T-helper 1 cell (primary cell): Measurements from ENCODE around the gene OGA.

Experiments used
- DNase-seq, 5 donors: peaks; one replicate each; pipeline ENCODE4 v3.0.0-alpha.2; 2012 to 2020

OGA gene

DNA sequence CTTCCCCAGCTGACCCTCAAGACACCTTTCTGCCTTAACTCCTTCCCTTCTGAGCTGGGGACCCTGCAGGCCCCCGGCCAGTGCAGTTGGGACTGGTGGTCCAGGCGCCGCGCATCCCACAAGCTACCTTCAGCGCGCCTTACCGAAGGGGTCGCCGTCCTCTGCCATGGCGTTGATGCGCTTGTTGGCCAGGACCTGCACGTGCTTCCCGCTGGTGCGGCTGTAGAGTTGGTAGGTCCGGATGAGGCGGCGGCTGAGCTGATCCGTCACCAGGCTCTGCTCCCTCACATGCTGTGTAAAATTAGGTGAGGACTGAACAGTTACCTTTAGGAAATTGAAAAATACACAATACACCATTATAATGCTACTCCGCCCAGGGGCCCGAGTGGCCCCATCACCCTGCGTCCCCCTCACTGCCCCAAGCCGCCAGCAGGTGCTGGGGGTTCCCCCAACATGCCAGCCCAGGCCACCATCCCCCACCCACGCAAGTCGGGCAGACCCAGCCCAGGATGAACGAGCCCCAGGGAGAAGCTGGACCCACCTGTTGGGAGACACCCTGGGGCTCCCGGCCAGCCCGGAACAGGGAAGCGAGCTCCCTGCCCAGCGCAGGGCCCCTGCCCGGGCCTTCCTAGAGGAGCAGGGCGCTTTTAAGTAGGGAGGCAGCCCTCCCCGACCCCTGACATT lies 43.5 kb downstream of the OGA start:
- DNase-seq, result no peak

DNA sequence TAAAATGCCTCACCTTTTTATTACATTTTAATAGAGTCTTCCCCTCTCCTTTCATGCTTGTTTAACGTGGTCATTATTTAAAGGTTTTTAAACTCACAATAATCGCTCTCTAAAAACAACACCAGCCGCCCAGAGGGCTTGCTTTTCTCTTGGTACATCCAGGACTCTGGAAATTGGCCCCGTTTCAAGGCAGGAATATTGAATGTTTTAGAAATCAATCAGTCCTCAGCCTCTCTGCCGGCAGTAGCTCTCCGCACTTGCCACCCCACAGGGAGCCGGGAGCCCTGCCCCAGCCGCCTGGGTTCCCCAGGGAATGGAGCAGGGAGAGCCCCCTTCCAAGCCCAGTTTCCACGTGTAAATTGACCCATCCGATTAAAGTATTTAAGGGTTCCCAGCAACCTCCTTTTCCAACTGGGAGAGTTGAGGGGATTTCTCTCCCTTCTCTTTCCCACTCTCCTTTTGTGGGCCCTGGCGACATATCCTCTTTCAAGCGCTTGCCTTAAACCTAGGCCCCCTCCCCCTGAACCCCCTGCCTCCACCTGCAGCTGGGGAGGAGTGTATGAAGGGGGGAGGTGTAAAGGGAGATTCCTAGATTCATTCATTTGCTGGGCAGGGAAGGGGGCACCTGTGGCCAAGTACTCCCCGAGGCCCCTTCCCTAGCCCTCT lies 44.2 kb downstream of the OGA start:
- no peak for DNase-seq

DNA sequence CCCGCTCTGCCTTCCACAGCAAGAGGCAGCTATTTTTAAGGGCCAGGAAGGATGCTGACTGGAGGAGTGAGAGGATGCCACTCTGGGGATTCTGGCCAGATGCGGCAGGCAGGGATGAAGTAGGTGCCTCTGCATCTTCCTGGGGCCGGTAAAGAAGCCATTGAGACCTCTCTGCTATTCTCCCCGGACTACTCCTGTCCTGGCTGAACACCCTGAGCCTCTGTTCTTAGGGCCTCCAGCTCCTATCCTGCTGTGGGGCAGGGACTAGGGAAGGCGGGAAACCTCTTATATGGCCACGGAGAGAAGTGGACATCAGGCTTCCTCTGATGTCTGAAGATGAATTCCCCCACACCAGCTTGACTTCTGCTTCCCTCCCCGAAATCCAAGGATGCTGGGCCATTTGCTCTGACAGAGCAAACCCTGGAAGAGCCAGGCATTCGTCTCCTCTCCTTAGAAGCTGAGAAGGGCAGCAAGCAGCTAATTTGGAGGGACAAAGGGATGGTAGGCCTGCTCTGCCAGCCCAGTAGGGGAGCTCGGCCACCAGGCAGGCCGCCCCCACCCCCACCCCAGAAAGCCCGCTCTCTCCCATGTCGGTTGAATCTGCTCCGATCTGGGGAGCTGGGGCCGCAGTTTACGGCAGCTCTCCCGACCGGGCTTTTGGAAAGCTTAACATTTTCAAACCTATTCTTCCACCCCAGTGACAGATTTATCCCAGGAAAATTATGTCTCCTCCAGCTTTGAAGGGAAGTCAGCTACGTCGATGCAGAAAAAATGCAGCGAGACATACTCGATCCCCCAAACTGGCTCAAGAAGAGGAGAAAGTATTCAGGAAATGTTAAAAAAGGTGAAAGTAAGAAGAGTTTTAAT lies 45.1 kb downstream of the OGA start:
- no peak for DNase-seq

DNA sequence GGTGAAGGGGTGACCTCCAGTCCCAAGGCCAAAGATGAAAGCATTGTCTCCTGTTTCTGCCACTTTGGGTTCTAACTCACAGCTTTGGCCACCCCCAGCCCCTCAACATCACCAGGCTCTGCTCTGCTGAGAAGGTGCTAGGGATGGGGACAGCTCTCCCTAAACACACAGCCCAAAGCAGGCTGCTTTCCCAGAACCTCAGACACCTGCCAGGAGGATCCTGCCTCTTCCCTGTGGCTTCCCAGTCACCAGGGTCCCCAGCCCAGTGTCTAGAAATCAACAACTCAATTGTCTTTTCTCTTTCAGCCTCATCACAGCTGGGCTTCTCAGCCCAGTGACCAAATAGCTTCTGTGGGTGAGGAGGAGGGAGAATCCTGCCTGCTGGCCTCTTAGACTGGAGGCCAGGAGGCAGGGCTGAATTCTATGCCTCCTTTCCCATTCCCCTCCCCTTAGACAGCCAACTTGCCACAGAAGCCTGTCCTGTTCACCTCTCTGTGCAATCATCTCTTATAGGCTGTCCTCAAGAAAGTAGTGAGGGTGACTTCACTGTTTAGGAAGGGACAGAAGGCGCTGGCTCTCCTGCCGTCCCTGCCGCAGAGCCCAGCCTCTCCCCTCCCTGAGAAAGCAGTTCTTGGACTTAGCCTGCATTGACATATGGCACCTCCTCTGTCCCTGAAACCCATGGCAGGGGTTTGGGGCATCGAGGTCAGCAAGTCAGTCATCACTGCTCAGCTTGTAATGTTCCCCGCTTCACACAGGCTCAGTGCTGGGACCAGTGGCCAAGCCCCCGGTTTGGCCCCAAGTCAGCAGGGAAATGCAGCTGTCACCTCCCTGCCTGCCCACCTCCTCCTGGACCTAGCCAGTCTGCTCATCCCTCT lies 46.0 kb downstream of the OGA start:
- no peak for DNase-seq

DNA sequence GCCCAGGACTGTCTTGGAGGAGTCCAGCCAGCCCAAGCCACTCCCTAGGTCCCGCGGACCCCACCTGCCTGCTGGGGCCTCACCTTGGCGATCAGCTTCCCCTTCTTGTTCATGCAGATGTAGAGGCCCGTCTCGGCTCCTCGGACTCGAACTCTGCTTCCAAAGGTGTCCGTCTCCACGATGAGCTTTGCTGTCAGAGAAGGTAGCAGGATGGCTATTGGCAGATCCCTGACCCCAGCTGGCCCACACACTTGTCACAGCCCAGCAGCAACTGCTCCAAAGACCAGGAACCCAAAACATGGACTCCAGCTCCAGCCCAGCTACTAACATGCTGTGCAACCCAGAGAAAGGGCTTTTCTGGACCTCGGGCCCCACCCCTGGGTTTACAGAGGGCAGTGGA lies 46.9 kb downstream of the OGA start:
- DNase-seq, result no peak

DNA sequence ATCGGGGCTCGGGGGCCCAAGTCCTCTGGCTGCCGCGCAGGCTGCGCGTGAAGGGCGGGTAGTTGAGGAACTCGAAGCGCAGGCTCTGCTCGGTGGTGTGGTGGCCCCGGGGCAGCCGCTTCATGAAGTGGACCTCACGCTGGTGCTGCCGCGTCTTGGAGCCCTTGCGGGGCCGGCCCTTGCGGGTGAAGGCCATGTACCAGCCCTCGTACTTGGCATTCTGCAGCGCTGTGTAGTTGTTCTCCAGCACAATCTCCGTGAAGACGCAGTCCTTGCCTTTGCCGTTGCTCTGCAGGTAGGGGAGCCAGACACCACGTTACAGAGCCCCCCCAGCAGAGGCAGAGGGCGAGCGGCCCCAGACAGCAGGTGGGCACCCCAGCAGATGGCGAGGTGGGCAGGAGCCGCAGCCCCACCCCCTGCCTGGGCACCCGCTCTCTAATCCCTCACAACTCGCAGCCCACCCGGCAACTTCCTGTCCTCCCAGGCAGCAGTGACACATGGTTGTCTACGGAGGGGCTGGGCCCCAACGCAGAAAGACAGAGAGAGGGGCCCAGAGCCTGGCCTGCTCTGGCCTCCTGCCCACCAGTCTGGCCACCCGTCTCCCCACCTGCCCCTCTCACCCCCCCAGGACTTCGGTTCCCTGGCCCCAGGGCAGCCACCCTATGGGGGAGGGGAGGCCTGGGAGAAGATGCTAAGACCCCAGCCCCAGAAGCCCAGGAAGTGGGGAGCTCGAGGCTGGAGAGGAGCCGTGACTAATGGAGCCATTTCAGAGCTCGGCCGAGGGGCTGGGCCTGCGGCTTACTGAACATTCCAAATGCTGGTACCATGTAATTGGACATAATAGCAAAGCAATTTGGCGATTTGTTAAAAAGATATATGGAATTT lies 47.7 kb downstream of the OGA start:
- DNase-seq, result no peak

DNA sequence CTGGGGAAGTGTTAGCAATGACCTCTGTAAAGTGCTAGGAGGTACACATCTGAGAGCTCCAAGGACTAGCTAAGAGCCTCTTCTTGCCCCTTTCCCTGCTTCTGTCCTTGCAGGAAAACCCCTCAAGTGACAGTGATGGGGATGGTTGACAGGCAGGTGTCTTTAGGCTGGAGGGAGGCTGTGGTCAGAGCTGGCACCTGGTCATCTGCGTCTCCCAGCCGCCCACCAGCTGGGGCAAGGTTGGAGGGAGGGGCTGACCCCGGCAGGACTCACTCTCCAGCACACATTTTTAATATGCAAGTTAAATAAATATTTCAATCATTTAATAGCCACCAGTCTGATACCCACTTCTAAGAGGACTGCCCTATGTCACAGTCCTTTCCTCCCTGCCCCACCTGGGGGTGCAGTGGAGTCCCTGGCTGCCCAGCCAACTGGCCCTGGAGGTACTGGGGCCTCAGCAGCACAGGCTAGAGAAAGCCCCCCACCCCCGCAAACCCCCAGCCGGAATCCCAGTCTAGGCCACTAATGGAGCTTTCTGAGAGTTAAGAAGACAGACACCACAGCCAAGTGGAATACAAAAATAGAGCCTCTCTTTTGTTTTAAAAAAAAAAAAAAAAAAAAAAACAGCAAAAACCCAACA lies 48.6 kb downstream of the OGA start:
- no peak for DNase-seq

DNA sequence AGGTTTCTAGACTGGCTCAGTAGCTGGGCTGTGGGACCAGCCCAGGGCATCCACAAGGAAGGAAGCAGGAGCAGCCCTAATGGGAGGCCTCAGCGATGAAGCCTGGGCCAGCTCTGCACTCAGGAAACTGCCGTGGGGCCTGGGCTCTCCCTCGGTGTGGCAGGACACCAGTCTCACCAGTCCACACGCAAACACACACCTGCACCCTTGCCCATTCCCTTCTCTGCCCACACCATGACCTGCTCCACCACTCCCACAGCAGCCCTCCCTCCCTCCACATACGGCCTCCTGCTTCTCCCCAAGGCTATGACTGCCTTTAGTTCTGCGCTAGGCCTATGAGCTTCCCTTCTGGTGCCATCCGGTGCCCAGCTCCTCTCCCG lies 49.5 kb downstream of the OGA start:
- DNase-seq, result no peak

DNA sequence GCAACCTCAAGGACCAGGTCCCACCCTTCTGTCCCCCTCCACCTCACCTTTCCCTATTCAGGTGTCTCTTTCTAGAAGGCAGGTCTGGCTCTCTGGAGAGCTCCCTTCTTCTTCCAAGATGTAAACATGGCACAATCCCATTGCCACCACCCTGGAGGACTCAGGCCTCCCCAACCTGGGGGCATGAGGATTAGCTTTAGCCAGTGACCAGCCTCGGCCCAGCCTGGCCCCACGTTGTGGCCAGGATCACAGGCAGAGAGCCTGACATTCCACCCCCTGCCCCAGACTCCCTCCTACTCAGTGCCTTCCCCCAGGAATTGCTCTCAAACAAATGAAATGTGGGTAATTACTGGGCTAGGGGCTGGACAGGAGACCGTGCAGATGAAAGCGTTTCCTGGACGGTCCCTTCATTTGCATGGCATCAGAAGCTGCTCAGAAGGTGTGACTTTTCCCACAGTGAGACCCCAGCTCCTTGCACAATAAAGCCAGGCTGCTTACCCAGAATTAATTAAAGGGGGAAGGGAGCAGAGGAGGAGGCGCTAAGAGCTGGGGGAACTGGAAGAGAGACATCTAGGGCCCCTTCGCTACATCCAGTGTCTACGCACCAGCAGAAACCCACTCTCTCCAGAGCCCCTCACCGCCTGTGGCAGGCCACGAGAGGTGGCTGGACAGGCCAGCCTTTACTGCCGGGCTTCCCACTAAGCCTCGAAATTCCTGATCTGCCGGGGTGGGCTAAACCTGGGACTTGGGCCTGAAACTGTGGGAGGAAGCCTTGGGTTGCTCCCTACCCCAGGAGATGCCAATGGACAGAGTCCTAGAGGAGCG lies 50.1 kb downstream of the OGA start:
- DNase-seq, result no peak

DNA sequence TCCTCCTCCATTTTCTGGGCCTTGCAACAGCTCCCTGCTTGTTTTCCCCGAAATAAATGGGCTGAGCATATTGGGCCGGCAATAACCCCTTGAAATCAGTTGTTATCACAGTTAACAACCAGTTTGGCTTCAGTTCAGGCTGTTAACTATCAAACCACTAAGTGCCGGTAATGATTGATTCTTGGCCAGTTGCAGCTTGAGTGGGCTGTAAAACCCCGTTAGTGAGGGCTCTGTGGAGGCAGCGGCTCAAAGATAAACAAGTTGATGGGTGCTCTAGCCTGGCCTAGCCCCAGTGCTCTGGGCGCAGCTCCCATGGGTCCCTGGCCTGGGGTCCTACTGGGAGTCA lies 50.7 kb downstream of the OGA start:
- DNase-seq, result no peak

DNA sequence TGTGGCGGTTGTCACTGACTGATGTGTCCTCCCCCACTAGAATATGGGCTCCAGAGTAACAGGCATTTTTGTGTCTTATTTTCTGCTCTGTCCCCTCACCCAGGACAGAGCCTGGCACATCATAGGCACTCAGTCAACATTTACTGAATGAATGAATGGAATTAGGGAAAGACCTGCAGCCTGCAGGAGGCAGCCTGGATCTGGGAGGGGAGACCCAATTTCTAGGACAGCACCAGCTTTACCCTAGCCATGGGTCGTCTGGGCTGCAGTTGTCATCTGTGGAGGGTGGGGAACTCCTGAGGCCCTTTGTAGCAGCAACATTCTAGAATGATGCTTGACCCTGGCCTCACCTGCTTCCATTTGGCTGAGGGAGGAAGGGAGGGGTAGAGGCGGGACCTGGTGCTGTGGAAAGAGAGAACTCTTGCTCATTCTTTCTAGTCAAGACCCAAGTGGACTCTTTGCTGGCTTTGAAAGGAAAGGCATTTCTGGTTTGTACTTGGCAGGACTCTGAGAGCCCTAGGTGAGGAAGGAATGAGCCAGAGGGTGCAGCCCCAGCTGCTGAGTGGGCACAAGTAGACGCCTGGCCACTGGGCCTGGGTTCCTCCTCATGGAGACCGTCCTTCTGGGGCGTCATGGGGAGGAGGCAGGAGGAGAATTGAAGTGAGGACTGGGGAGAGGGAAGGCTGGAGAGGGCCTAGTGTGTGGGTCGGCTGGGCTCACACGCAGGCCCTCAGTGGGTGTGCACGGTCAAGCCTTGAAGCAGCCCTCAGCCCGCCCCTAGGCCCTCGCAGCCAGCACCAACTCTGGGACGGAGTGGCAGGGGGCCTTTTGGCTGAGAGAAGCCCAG lies 51.3 kb downstream of the OGA start:
- DNase-seq, result no peak

DNA sequence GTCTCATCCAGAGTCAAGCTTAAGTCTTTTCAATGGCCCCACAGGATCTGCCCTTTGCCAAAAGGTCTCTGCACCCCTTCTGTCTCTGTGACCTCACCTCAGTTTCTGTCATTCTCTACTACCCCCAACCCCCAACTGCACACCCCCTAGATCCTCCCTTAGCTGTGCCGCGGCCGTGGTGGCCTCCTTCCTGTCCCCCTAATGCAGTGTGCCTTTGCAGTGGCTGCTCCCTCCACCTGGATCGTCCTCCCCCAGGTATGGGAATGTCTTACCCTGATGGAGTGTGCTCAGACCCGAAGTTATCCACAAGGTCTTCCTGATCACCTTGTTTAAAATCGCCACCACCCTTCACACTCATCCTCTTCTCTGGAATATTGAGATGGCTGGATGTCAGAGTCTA lies 51.9 kb downstream of the OGA start:
- no peak for DNase-seq

DNA sequence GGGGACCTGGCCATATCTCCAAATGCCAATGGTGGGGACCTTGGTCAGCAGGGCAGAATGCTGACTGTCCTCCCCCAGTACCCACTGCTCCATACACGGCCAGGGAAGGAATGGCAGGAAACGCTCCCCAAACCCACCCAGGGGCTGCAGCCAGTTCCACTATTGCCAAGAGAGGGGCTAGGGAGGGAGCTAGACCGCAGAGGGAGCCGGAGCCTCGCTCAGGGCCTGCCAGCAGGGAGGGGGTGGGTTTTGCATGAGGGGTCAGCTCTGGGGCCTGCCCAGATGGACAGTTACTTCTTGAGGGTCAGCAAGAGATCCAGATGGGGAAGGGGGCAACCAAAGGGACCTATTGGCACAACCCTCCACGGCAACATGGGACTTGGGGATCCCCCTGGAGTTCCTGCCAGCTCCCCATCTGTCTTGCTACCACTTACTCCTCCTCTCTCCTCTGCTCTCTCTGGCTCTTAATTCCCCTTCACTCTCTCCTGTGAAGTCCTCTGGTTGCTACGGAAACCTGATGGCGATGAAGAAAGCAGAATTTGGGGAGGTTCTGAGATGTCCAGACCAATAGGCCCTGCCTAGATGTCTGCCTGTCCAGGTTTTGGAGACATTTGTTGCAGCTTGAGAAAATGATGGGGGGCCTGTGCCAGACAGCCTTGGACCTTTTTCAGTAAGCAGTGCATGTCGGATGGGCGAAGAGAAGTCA lies 55.0 kb downstream of the OGA start:
- DNase-seq, result no peak

DNA sequence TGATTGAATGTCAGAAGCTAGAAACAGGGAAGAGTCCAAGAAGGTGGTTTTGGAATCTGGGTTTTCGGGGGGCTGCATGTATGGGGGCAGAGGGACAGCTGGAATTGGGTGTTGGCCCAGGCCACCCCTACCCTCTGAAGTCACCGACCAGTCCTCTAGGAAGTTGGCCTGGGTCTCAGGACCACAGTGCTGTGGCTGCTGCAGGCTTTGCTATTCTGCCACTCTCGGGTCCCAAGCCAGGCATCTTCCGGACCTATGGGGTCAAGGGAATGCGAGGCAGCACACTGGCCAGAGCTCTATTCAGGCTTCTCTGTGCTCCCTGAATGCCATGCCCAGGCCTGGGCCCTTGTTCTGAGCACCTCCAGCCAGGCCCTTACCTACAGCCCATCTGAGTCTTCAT lies 55.5 kb downstream of the OGA start:
- DNase-seq, result no peak

DNA sequence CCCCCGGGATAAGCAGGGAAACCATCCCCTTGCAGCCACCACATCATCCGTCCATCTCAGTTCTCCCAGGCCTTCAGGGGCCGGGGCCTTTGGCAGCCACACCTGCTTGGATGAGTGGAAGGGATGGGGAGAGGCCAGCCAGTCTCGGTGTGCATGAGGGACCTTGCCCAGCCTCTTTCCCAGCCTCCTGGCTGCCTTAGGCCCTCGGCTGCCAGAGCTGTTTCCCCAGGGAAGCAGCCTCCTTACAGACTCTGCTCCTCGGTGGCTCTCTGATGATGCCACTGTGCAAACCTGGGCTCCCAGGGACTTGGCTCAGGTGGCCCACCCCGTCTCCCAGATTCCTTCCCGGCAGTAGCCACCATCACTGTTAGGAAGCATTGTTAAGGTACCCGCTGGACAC lies 57.0 kb downstream of the OGA start:
- no peak for DNase-seq

DNA sequence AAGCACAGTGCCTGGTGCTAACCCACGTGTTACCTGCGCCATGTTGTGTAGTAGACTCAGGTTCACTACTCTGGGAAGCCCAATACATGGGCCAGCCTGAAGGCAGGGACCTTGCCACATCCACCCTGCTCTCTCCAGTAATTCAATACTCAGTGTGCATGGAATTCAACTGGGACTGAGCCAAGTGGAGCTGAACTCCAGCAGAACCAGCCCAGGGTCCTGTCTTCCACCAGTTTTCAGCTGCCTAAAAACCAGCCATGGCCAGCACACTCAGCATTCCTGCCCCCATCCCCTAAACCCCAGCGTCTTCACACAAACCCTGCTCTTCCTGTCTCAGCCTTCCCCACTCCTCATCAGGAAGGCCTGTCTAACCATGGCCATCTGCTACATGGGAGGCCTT lies 57.7 kb downstream of the OGA start:
- DNase-seq, result no peak

DNA sequence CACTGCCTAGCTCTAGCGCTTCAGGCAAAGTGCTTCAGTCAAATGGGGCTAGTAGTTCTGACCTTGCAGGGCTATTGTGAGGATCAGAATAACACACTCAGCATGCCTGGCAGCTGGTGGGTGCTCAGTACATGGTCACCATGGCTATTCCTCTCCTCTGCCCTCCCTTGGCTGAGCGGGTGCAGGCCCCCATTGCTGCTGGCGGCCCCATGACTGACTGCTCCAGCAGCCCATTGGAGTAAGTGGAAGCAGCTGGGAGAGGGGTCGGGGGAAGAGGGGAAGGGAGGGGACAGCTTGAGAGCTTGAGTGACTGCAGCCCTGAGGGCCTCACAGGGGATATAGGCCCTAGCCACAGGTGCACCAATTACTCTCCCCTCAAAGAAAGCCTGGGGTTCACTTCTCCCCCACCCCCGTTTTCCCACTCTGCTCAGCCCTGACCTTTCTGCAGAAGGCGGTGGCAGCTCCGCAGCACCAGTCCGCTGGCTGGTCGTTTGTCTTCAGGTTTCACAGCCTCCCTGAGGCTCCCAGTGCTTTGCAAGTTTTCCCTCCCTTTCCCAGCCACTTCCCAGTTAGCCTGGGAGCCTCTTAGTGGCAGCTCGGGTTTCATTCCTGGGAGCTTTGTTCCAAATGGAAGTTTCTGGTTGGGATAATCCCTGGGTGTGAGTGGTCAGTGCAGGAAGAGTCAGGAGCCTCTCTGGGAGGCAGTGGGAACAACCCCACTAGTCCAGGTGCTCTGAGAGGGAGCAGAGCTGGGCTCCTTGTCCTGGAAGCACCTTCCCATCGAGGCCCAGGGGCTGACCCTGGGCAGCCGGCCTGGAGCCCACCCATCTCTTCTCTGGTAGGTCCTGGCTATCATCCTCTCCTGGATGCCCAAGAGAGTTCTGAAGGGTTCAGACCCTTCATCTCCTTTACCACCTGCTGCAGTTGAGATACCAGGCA lies 58.7 kb downstream of the OGA start:
- no peak for DNase-seq

DNA sequence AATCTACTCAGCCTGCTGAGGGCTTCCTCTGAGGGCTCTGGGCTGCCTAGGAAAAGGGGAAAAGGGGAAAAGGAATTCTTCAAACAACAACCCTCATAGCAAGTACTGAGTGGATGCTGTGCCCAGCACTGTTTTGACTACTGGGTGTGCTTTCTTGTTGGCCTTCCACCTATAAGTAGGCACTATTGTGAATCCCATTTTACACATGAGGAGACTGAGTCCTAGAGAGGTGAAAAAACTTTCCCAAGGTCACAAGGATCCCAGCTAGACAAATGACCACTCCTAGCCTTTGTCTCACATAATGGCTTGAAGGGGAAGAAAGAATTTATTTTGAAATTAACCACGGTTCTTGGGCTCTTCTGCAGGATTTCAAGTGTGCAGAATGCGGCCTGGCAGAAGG lies 59.4 kb downstream of the OGA start:
- no peak for DNase-seq
